HG02798 (cell line): ENCODE data around the gene RNF20.
"Not testable (repeated sequence)": the region's sequence is repeated elsewhere in the genome, so short reads cannot be mapped to it uniquely, and the experiment has no call there.

Experiments
- ATAC-seq: cut with Tn5 transposase; IDR thresholded peaks from one replicate; pipeline ENCODE4 v1.9.1; 2021; ENCODE audit warnings: mild to moderate bottlenecking; ENCODE audit not compliant: unreplicated experiment, poor library complexity

RNF20 gene

GRCh38 chr9:101585740-101586139, 52.1 kb downstream of the RNF20 start:
- ATAC-seq, result no peak

GRCh38 chr9:101586651-101587050, 53.0 kb downstream of the RNF20 start:
- ATAC-seq, result peak; percentile 78

GRCh38 chr9:101587332-101588043, 53.8 kb downstream of the RNF20 start:
- ATAC-seq, result no peak

DNA sequence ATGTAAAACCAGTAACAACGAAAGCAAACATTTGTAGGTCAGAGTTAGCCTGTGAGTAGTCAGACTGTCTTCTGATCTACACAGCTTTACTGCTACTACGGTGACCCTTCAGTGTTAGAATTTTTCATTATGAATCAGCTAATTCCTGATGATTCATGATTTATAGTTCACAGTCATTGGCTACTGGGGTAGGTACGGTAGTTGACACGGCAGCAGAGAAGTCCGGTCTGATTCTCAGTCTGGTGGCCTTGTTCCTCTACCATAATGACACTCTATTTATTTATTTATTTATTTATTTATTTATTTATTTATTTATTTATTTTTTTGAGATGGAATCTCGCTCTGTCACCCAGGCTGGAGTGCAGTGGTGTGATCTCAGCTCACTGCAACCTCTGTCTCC, 56.4 kb downstream of the RNF20 start:
- not testable (repeated sequence) for ATAC-seq

DNA sequence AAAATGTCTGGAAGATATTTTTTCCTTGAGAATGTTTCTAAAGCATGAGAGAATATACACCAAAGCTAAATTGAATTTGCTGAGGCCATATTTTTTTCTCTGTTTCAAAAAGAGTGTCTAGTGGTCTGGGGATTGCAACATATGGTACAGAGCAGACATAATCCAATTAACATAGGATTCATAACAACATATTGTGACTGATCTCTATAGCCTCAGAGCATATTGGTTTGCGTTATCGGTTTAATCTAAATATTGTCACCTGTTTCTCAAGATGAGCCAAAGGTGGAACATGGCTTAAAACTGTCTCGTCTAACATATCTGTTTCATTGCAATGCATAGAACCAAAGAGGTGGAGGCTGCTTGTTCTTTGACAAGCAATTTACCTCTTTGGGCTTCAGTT, 57.2 kb downstream of the RNF20 start:
- ATAC-seq, result no peak

DNA sequence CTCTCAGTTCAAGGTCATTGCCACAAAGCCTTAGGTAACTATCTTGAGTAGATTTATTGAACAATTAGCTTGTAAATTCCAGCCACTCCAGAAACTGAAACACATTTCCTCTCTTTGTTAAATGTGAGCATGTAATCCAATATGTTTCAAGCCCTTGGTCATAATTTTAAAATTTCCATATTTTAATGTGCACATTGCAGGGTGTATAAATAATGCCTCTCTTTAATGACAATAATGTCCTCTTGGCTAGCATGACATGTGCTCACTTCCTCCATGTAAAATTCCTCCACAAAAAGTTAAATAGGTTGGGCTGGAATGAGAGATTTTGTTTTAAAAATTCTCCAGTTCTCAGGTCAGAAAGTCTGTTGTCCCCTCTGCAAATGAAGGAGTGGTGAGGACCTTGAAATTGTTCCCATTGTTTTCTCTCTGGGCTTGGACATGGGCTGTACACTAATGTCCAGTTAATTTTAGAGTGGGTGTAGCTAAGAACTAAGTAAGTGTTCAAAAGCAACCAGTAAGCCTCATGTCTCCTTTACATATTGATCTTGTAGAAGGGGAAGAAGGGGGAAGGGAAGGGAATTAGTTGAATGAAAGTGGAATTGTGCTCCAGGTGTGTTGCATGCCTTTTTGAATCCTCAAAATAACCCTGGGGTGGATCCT, 58.3 kb downstream of the RNF20 start:
- ATAC-seq, result no peak

DNA sequence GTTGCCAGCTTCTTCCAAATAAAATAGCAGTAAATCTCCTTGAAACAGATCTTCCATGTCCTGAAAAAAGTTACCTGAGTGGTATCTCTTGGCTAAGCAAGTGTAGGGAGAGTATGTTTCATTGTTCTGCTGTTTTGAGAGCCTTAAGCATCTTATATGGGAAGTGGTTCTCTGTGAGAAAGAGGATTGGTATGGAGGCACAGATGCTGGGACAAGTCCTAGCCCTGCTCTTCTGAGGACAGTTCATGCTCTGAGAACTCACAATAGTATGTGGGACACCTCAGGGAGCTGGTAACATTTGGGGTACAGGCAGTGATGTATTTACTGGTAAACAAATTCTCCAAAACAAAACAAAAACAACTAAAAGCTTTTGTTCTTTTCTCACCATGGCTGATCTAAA, 59.1 kb downstream of the RNF20 start:
- no peak for ATAC-seq

DNA sequence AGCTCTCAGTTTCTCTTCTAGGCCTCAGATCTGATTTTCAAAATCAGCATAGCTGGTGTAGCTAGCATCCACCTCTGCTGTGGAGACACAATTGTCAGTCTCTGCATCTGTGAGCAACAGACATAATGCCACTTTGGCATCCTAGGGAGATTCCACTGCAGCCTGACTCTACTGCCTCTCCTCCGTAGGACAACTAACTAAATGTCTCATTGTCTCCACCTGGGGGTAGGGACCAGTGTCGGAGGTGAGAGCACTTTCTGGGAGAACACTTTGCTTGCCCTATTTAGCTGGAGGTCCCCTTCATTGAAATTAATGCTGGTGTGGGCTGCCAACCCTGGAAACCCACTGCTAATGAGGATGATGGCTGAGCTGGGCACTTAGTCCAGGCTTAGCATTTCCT, 59.7 kb downstream of the RNF20 start:
- ATAC-seq, result no peak

- ATAC-seq, result no peak
Observed at GRCh38 chr9:101594796-101595195, 61.1 kb downstream of the RNF20 start, which contains the start of gene PPP3R2. TSS of gene PPP3R2 (minus strand) at chr9:101594969. CDS start at chr9:101594921, 48 bp downstream.

GRCh38 chr9:101601904-101602765, 68.5 kb downstream of the RNF20 start:
- peak; percentile 71 for ATAC-seq

- no peak for ATAC-seq
Observed at GRCh38 chr9:101604296-101604695, 70.6 kb downstream of the RNF20 start.

GRCh38 chr9:101605547-101605946, 71.9 kb downstream of the RNF20 start:
- no peak for ATAC-seq
